ENCODE data around the gene RBM48.
A peak's percentile ranks its signal among the peaks of the same experiment; 100 is the strongest.
"Not testable (repeated sequence)": the region's sequence is repeated elsewhere in the genome, so short reads cannot be mapped to it uniquely, and the experiment has no call there.

Gene RBM48

GRCh38 chr7:92527300-92528187, 1.1 kb upstream of the RBM48 start:
- in situ Hi-C loops (cut with HindIII; ENCODE audit: low pct_ligation_motif_present, low sequenced_read_pairs) = no loop called here
- TF ChIP-seq CTCF (IDR thresholded peaks at IDR 0.05; ENCODE audit: low read depth, low read length, missing control alignments) = peak; percentile 46
- peak overlapping the region; percentile 49 for H3K27ac ChIP-seq
- no peaks in the 10 kb centered on the region for H3K27me3 ChIP-seq (replicated peaks)
- peak; percentile 48 for DNase-seq
- H3K36me3 ChIP-seq (replicated peaks) = peaks cover 6% of the 10 kb centered on the region
- peak overlapping the region; percentile 81 for H3K4me3 ChIP-seq (ENCODE audit: low read depth, low read length)

DNA sequence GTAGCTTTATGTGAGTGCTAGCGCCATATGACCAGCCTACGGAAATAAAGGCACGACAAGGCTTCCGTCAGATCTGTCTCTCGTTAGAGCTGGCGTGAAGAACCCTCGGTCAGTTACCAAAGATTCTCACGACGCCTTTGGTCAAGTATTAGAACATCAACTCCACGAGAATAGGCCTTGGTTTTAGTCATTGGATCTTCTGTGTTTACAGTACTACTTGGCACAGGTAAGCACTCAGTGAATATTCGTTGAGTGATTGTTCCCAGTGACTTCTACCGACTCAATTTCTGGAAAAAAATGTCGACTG, 316 bp downstream of the RBM48 start:
- no peak for DNase-seq
- TF ChIP-seq CTCF (IDR thresholded peaks at IDR 0.05; ENCODE audit: low read depth, low read length, missing control alignments) = no peak
- Histone ChIP-seq H3K27me3 (replicated peaks) (no peaks in the 10 kb centered on the region), H3K36me3 (replicated peaks) (peaks cover 16% of the 10 kb centered on the region), H3K4me3 (ENCODE audit: low read depth, low read length) (peak overlapping the region; percentile 81), H3K27ac (peak overlapping the region; percentile 94)
- in situ Hi-C loops (cut with HindIII; ENCODE audit: low pct_ligation_motif_present, low sequenced_read_pairs) = no loop called here

- DNase-seq = no peak
- H3K4me3 ChIP-seq (ENCODE audit: low read depth, low read length) = no peak overlapping the region
- H3K36me3 ChIP-seq (replicated peaks) = peaks cover 33% of the 10 kb centered on the region
- TF ChIP-seq CTCF (IDR thresholded peaks at IDR 0.05; ENCODE audit: low read depth, low read length, missing control alignments) = no peak
- H3K27me3 ChIP-seq (replicated peaks) = no peaks in the 10 kb centered on the region
- in situ Hi-C loops (cut with HindIII; ENCODE audit: low pct_ligation_motif_present, low sequenced_read_pairs) = no loop called here
- H3K27ac ChIP-seq = no peak overlapping the region
Observed at GRCh38 chr7:92534572-92534971, 6.0 kb downstream of the RBM48 start.

DNA sequence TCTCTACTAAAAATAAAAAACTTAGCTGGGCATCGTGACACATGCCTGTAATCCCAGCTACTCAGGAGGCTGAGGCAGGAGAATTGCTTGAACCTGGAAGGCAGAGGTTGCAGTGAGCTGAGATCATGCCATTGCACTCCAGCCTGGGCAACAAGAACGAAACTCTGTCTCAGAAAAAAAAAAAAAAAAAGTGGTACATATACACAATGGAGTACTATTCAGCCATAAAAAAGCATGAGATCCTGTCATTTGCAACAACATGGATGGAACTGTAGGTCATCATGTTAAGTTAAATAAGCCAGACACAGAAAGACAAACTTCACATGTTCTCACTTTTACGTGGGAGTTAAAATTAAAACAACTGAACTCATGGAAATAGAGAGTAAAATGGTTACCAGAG, 14.9 kb downstream of the RBM48 start:
- H3K4me3 ChIP-seq (ENCODE audit: low read depth, low read length); H3K27ac ChIP-seq; DNase-seq; H3K36me3 ChIP-seq (replicated peaks); in situ Hi-C loops (cut with HindIII; ENCODE audit: low pct_ligation_motif_present, low sequenced_read_pairs); H3K27me3 ChIP-seq (replicated peaks): not testable (repeated sequence)

GRCh38 chr7:92545116-92545515, 16.5 kb downstream of the RBM48 start:
- H3K4me3 ChIP-seq (ENCODE audit: low read depth, low read length); in situ Hi-C loops (cut with HindIII; ENCODE audit: low pct_ligation_motif_present, low sequenced_read_pairs); H3K36me3 ChIP-seq (replicated peaks); H3K27me3 ChIP-seq (replicated peaks); DNase-seq; H3K27ac ChIP-seq: not testable (repeated sequence)

GRCh38 chr7:92546856-92547497, 18.4 kb downstream of the RBM48 start:
- Histone ChIP-seq H3K27me3 (replicated peaks) (no peaks in the 10 kb centered on the region), H3K27ac (no peak overlapping the region), H3K4me3 (ENCODE audit: low read depth, low read length) (no peak overlapping the region), H3K36me3 (replicated peaks) (no peaks in the 10 kb centered on the region)
- no peak for DNase-seq
- TF ChIP-seq CTCF (IDR thresholded peaks at IDR 0.05; ENCODE audit: low read depth, low read length, missing control alignments) = no peak
- in situ Hi-C loops (cut with HindIII; ENCODE audit: low pct_ligation_motif_present, low sequenced_read_pairs) = no loop called here
